GM18498 (cell line): ENCODE results near the gene NPLOC4.
"Not testable (repeated sequence)": the region's sequence is repeated elsewhere in the genome, so short reads cannot be mapped to it uniquely, and the experiment has no call there.

ENCODE experiments used
- ATAC-seq: cut with Tn5 transposase; IDR thresholded peaks from one replicate; pipeline ENCODE4 v1.9.1; 2021; ENCODE audit warnings: mild to moderate bottlenecking, moderate library complexity; ENCODE audit not compliant: unreplicated experiment

The NPLOC4 gene

DNA sequence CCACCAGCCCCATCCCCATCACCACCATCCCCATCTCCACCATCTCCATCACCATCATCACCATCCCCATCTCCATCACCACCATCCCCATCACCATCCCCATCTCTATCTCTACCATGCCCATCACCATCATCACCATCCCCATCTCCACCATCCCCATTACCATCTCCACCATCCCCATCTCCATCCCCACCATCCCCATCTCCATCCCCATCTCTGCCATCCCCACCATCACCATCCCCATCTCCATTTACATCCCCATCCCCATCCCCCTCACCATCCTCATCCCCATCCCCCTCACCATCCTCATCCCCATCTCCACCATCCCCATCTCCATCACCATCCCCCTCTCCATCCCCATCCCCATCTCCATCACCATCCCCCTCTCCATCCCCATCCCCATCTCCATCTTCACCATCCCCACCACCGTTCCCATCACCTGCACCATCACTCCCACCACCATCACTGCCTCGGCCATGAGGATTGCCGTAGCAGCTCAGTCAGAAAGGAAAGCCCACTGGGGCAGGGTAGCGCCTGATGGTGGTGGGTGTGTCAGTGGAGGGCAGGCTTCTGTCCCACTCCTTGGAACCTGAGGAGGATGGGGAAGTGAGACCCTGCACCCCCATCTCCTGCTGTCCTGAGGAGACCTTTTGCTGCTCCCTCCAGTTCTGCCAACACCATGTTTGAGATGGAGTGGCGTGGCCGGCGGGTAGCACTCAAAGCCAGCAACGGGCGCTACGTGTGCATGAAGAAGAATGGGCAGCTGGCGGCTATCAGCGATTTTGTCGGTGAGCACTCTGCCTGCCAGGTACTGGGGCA lies 101.2 kb downstream of the NPLOC4 start:
- ATAC-seq: no peak

DNA sequence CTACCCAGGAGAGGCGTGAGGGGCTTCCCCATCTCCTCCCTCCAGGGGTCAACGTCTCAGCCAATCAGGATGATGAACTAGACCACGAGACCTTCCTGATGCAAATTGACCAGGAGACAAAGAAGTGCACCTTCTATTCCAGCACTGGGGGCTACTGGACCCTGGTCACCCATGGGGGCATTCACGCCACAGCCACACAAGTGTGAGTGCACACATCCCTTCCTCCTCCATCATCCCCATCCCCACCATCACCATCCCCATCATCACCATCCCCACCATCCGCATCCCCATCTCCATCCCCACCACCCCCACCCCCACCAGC lies 101.9 kb downstream of the NPLOC4 start:
- no peak for ATAC-seq

GRCh38 chr17:81534157-81535006 lies 102.5 kb downstream of the NPLOC4 start:
- no peak for ATAC-seq

- no peak for ATAC-seq
Measured at GRCh38 chr17:81533339-81534141, 103.4 kb downstream of the NPLOC4 start.

GRCh38 chr17:81532490-81533287 lies 104.2 kb downstream of the NPLOC4 start:
- no peak for ATAC-seq

DNA sequence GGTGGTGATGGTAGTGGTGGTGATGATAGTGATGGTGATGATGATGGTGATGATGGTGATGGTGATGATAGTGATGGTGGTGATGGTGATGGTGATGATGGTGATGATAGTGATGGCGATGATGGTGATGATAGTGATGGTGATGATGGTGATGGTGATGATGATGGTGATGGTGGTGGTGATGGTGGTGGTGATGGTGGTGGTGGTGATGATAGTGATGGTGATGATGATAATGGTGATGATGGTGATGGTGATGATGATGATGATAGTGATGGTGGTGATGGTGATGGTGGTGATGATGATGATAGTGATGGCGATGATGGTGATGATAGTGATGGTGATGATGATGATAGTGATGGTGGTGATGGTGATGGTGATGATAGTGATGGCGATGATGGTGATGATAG lies 104.9 kb downstream of the NPLOC4 start:
- not testable (repeated sequence) for ATAC-seq

DNA sequence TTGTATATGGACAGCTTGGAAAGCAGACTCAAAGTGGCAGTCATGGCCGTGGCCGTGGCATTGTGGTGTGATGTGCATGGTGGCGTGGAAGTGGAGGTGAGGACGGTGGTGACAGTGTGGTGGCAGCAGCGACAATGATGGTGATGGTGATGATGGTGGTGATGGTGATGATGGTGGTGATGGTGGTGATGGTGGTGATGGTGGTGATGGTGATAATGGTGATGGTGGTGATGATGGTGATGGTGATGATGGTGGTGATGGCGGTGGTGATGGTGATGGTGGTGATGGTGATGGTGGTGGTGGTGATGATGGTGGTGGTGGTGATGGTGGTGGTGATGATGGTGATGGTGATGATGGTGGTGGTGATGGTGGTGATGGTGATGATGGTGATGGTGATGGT lies 105.9 kb downstream of the NPLOC4 start:
- ATAC-seq: not testable (repeated sequence)

- no peak for ATAC-seq
Measured at GRCh38 chr17:81529437-81529803, 107.5 kb downstream of the NPLOC4 start.

- ATAC-seq: no peak
Measured at GRCh38 chr17:81528651-81529436, 108.1 kb downstream of the NPLOC4 start.

DNA sequence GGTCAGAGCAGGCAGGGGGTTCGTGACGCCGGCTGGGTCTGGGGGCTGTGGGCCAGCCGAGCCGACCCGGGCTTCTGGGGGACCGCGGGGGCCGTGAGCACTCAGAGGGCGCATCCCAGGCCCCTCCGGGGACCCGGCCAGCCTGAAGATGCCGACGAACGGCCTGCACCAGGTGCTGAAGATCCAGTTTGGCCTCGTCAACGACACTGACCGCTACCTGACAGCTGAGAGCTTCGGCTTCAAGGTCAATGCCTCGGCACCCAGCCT lies 108.6 kb downstream of the NPLOC4 start:
- ATAC-seq: no peak

GRCh38 chr17:81527591-81528383 lies 109.1 kb downstream of the NPLOC4 start, which contains the start of gene FSCN2:
TSS of gene FSCN2 (plus strand) at chr17:81528377. CDS start at chr17:81528532, 155 bp downstream.
- ATAC-seq: no peak

- no peak for ATAC-seq
Measured at GRCh38 chr17:81526662-81527571, 110.0 kb downstream of the NPLOC4 start.

GRCh38 chr17:81524865-81525159 lies 112.1 kb downstream of the NPLOC4 start:
- ATAC-seq: no peak

DNA sequence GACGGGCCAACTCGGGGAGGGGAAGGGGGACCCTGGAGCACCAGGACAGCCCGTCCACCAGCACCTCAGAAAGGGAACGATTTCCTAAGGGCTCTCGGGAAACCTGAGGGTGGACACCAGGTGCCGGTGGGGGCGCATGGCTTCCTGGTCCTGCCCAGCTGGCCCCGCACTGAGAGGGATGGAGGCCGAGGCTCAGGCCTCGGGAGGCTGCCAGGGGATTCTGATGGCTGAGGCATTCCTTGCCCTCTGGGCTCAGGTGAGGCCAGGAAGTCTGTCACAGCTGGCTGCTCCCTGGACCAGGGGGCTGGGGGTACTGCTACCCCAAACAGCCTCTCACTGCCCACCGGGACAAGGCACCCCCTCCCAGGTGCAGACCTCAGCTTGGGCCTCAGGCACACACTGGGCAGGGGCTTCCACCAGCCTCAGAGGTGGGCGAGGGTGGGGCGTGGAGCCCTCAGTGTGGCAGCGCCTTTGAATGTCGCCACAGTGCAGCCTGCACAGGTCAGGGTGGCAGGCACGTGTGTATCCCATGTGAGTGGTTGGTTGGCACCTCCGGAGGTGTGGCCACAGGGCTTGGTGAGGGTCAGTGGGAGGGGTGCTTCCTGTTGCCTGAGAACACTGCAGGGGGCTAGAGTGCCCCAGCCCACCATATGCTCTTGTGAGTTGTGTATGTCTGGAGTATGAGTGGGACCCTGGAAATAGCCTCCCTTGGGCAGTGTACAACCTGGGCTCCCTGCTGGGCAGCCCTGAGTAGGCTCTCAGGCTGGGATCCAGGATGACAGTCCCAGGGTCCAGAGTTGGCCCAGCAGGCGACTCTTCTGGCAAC lies 112.7 kb downstream of the NPLOC4 start:
- ATAC-seq: no peak

GRCh38 chr17:81523402-81524038 lies 113.4 kb downstream of the NPLOC4 start:
- no peak for ATAC-seq

- ATAC-seq: no peak
Measured at GRCh38 chr17:81522491-81523401, 114.2 kb downstream of the NPLOC4 start.
